ENCODE data around the gene ABHD2.

DNA sequence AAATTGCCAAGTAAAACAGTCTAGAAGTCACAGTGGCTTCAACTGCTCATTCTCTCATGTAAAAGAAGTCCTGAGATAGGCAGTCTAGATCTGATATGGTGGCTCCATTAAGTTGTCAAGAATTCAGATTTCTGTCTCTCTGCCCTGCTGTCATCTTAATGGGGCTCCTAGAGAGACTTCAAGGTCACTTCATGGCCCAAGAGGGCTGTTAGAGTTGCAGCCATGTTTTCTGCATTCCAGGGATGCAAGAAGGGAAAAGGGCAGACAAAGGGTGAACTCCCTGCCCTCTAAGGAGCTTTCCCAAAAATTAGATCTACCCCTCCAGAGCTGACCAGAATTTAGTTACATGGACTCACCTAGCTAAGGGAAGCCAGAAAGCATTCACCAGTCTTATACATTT lies 23.1 kb downstream of the ABHD2 start:
- TF ChIP-seq, protein P1, sequence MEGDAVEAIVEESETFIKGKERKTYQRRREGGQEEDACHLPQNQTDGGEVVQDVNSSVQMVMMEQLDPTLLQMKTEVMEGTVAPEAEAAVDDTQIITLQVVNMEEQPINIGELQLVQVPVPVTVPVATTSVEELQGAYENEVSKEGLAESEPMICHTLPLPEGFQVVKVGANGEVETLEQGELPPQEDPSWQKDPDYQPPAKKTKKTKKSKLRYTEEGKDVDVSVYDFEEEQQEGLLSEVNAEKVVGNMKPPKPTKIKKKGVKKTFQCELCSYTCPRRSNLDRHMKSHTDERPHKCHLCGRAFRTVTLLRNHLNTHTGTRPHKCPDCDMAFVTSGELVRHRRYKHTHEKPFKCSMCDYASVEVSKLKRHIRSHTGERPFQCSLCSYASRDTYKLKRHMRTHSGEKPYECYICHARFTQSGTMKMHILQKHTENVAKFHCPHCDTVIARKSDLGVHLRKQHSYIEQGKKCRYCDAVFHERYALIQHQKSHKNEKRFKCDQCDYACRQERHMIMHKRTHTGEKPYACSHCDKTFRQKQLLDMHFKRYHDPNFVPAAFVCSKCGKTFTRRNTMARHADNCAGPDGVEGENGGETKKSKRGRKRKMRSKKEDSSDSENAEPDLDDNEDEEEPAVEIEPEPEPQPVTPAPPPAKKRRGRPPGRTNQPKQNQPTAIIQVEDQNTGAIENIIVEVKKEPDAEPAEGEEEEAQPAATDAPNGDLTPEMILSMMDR (conservative IDR thresholded peaks at IDR 0.05; ENCODE audit: low read depth, low read length) = no peak
- TF ChIP-seq EZH2 (IDR thresholded peaks at IDR 0.05; ENCODE audit: borderline replicate concordance, low read depth, low read length, poor library complexity, severe bottlenecking) = no peak
